ENCODE measurements around the gene OR6V1.

Gene OR6V1

DNA sequence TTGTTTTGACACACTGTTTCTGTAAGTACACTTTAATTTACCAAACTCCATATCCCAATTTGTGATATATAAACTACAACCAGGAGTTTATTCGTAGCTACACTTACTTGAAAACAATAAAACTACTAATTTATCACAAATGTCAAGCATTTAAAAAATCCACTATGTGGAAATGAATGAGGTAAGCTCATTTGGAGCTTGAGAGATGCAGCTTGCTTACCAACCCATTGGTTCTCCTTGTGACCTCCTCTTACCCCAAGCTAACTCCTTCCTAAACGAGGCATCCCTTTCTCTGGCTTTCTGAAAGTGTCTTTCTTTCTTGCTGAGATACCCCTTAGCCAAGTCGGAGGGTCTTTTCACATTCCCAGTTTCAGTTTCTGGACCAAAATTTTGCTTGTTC, 2.5 kb downstream of the OR6V1 start:
- Histone ChIP-seq H2AFZ (ENCODE audit: low read length) (no peak overlapping the region), H3K18ac (ENCODE audit: low read length) (no peak overlapping the region), H3K4me1 (ENCODE audit: control insufficient read depth in 2 of 2, insufficient read depth in 1 of 2, low read depth in 1 of 2, low read length in 2 of 2) (no peaks in the 10 kb centered on the region), H3K9ac (ENCODE audit: low read depth, low read length, poor library complexity) (no peak overlapping the region), H3K4me3 (ENCODE audit: low read length in 2 of 2) (no peak overlapping the region), H2BK5ac (ENCODE audit: low read length) (no peak overlapping the region), H3K27me3 (ENCODE audit: control insufficient read depth in 3 of 3, insufficient read depth in 3 of 3, low read depth in 1 of 3, low read length in 3 of 3) (no peaks in the 10 kb centered on the region), H4K91ac (ENCODE audit: low read depth, low read length, poor library complexity) (no peak overlapping the region), H3K4ac (ENCODE audit: low read length) (no peak overlapping the region), H2BK120ac (ENCODE audit: low read depth, low read length) (no peak overlapping the region), H3K9me3 (replicated peaks in 1 of 2; ENCODE audit: control insufficient read depth in 2 of 2, insufficient read depth in 1 of 2, low read depth in 1 of 2, low read length in 2 of 2) (peaks cover 0 to 3% of the 10 kb centered on the region in 2 donors), H2BK12ac (ENCODE audit: low read length) (no peak overlapping the region), H2BK15ac (ENCODE audit: low read length) (no peak overlapping the region), H3K36me3 (replicated peaks in 1 of 2; ENCODE audit: control insufficient read depth in 2 of 2, insufficient read depth in 2 of 2, low read length in 2 of 2) (no peaks in the 10 kb centered on the region), H3K27ac (replicated peaks; ENCODE audit: low read length) (no peak overlapping the region), H3K23ac (ENCODE audit: low read depth, low read length, poor library complexity) (no peak overlapping the region), H2AK5ac (ENCODE audit: low read depth, low read length) (no peak overlapping the region), H3K14ac (ENCODE audit: low read length) (no peak overlapping the region), H4K8ac (ENCODE audit: low read depth, low read length) (no peak overlapping the region), H3K4me2 (ENCODE audit: insufficient read depth, low read length, poor library complexity, severe bottlenecking) (no peak overlapping the region), H3K79me1 (ENCODE audit: low read depth, low read length) (no peaks in the 10 kb centered on the region)
- WGBS, 2 donors (ENCODE audit: extremely low coverage in 2 of 2, insufficient read length in 2 of 2, insufficient replicate concordance in 1 of 2), result no CpG with 5 or more reads among the region's 3 CpGs
- no peak for DNase-seq (ENCODE audit: low spot score)

DNA sequence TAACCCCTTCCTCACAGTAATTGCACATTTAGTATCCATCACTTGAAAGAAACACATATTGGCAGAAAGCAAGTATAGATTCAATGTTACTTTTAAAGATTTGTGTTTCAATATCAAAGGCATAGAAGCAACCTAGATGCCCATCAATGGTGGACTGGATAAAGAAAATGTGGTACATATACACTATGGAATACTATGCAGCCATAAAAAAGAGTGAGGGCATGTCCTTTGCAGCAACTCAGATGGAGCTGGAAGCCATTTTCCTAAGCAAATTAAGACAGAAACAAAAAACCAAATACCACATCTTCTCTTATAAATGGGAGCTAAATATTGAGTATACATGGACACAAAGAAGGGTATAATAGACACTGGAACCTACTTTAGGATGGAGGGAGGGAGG, 3.6 kb downstream of the OR6V1 start:
- Histone ChIP-seq H3K79me1 (ENCODE audit: low read depth, low read length) (no peaks in the 10 kb centered on the region), H4K91ac (ENCODE audit: low read depth, low read length, poor library complexity) (no peak overlapping the region)
- DNase-seq (ENCODE audit: low spot score), result no peak

DNA sequence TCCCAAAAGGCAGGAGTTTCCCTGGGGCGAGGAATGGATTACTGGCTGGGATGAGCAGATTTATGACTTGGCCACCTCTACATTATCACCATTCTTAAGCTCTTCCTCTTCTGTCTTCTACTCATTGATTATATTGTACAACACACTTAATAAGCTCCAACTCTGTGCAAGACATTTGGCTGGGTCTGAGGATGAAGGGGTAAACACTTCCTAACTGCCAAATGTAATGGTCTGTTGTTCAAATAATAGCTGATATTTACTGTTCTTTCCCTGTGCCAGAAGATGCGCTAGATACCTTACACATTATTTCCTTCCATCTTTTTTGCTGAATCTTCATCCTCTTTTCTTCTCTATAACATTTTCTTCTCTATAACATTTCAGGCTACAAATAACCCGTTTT, 11.6 kb downstream of the OR6V1 start:
- Histone ChIP-seq H2BK15ac (ENCODE audit: low read length) (no peak overlapping the region), H3K27me3 (ENCODE audit: control insufficient read depth in 3 of 3, insufficient read depth in 3 of 3, low read depth in 1 of 3, low read length in 3 of 3) (no peaks in the 10 kb centered on the region), H3K4me2 (ENCODE audit: insufficient read depth, low read length, poor library complexity, severe bottlenecking) (no peak overlapping the region), H3K9me3 (replicated peaks in 1 of 2; ENCODE audit: control insufficient read depth in 2 of 2, insufficient read depth in 1 of 2, low read depth in 1 of 2, low read length in 2 of 2) (peaks cover 0 to 5% of the 10 kb centered on the region in 2 donors), H3K79me1 (ENCODE audit: low read depth, low read length) (no peaks in the 10 kb centered on the region), H2BK120ac (ENCODE audit: low read depth, low read length) (no peak overlapping the region), H4K8ac (ENCODE audit: low read depth, low read length) (no peak overlapping the region), H2AFZ (ENCODE audit: low read length) (no peak overlapping the region), H3K27ac (replicated peaks; ENCODE audit: low read length) (no peak overlapping the region), H3K23ac (ENCODE audit: low read depth, low read length, poor library complexity) (no peak overlapping the region), H3K9ac (ENCODE audit: low read depth, low read length, poor library complexity) (no peak overlapping the region), H3K18ac (ENCODE audit: low read length) (no peak overlapping the region), H2BK12ac (ENCODE audit: low read length) (no peak overlapping the region), H3K4me1 (ENCODE audit: control insufficient read depth in 2 of 2, insufficient read depth in 1 of 2, low read depth in 1 of 2, low read length in 2 of 2) (peaks cover 0 to 2% of the 10 kb centered on the region in 2 donors), H2BK5ac (ENCODE audit: low read length) (no peak overlapping the region), H3K4me3 (ENCODE audit: low read length in 2 of 2) (no peak overlapping the region), H3K36me3 (replicated peaks in 1 of 2; ENCODE audit: control insufficient read depth in 2 of 2, insufficient read depth in 2 of 2, low read length in 2 of 2) (no peaks in the 10 kb centered on the region), H3K14ac (ENCODE audit: low read length) (no peak overlapping the region), H3K4ac (ENCODE audit: low read length) (no peak overlapping the region), H2AK5ac (ENCODE audit: low read depth, low read length) (no peak overlapping the region), H4K91ac (ENCODE audit: low read depth, low read length, poor library complexity) (no peak overlapping the region)
- 100% methylated on average over 1 of the region's 3 CpGs; no CpG with 5 or more reads in 1 of the 2 donors for WGBS, 2 donors (ENCODE audit: extremely low coverage in 2 of 2, insufficient read length in 2 of 2, insufficient replicate concordance in 1 of 2)
- DNase-seq (ENCODE audit: low spot score), result no peak

More for the DNA sequence above, 3.6 kb downstream of the OR6V1 start:
- H2BK5ac ChIP-seq (ENCODE audit: low read length), result no peak overlapping the region
- no peak overlapping the region for H3K27ac ChIP-seq (replicated peaks; ENCODE audit: low read length)
- no peak overlapping the region for H2BK120ac ChIP-seq (ENCODE audit: low read depth, low read length)
- no peak overlapping the region for H3K4ac ChIP-seq (ENCODE audit: low read length)
- no peak overlapping the region for H2AK5ac ChIP-seq (ENCODE audit: low read depth, low read length)
- no peak overlapping the region for H3K18ac ChIP-seq (ENCODE audit: low read length)
- no peak overlapping the region for H3K4me2 ChIP-seq (ENCODE audit: insufficient read depth, low read length, poor library complexity, severe bottlenecking)
- no peak overlapping the region for H2AFZ ChIP-seq (ENCODE audit: low read length)
- peaks cover 0 to 3% of the 10 kb centered on the region in 2 donors for H3K9me3 ChIP-seq (replicated peaks in 1 of 2; ENCODE audit: control insufficient read depth in 2 of 2, insufficient read depth in 1 of 2, low read depth in 1 of 2, low read length in 2 of 2)
- no peaks in the 10 kb centered on the region for H3K27me3 ChIP-seq (ENCODE audit: control insufficient read depth in 3 of 3, insufficient read depth in 3 of 3, low read depth in 1 of 3, low read length in 3 of 3)
- H2BK12ac ChIP-seq (ENCODE audit: low read length), result no peak overlapping the region
- H3K4me1 ChIP-seq (ENCODE audit: control insufficient read depth in 2 of 2, insufficient read depth in 1 of 2, low read depth in 1 of 2, low read length in 2 of 2), result no peaks in the 10 kb centered on the region
- H3K36me3 ChIP-seq (replicated peaks in 1 of 2; ENCODE audit: control insufficient read depth in 2 of 2, insufficient read depth in 2 of 2, low read length in 2 of 2), result no peaks in the 10 kb centered on the region
- H3K23ac ChIP-seq (ENCODE audit: low read depth, low read length, poor library complexity), result no peak overlapping the region
- no peak overlapping the region for H3K4me3 ChIP-seq (ENCODE audit: low read length in 2 of 2)
- H3K9ac ChIP-seq (ENCODE audit: low read depth, low read length, poor library complexity), result no peak overlapping the region
- H3K14ac ChIP-seq (ENCODE audit: low read length), result no peak overlapping the region
- no peak overlapping the region for H2BK15ac ChIP-seq (ENCODE audit: low read length)
- H4K8ac ChIP-seq (ENCODE audit: low read depth, low read length), result no peak overlapping the region

DNA sequence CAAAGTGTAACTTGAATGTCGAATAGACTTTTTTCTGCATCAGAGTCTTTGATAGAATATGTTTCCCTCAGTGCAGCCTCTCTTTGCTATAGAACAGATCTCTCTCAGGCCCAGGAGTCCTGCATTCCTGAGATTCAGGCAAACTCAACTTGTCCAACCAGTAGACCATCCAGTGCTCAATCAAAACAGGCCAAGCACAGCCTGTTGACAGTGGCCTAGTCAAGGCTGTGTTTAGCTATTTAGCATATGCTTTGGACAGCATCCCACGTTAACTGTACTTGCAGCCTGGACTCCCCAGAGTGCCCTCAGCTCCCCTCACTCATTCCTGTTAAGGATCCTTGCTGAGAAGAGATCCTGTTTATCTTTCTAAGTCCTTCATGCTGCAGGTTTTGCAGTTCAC, 16.3 kb downstream of the OR6V1 start:
- no peaks in the 10 kb centered on the region for H3K79me1 ChIP-seq (ENCODE audit: low read depth, low read length)
- H3K14ac ChIP-seq (ENCODE audit: low read length), result no peak overlapping the region
- H3K18ac ChIP-seq (ENCODE audit: low read length), result no peak overlapping the region
- no peak overlapping the region for H3K9ac ChIP-seq (ENCODE audit: low read depth, low read length, poor library complexity)
- no peak for DNase-seq (ENCODE audit: low spot score)
- H2AFZ ChIP-seq (ENCODE audit: low read length), result no peak overlapping the region
- no peak overlapping the region for H3K4ac ChIP-seq (ENCODE audit: low read length)
- H3K23ac ChIP-seq (ENCODE audit: low read depth, low read length, poor library complexity), result no peak overlapping the region
- H3K36me3 ChIP-seq (replicated peaks in 1 of 2; ENCODE audit: control insufficient read depth in 2 of 2, insufficient read depth in 2 of 2, low read length in 2 of 2), result no peaks in the 10 kb centered on the region
- no peaks in the 10 kb centered on the region for H3K27me3 ChIP-seq (ENCODE audit: control insufficient read depth in 3 of 3, insufficient read depth in 3 of 3, low read depth in 1 of 3, low read length in 3 of 3)
- no peak overlapping the region for H3K27ac ChIP-seq (replicated peaks; ENCODE audit: low read length)
- no peak overlapping the region for H4K91ac ChIP-seq (ENCODE audit: low read depth, low read length, poor library complexity)
- no peak overlapping the region for H2BK5ac ChIP-seq (ENCODE audit: low read length)
- H3K9me3 ChIP-seq (replicated peaks in 1 of 2; ENCODE audit: control insufficient read depth in 2 of 2, insufficient read depth in 1 of 2, low read depth in 1 of 2, low read length in 2 of 2), result no peaks in the 10 kb centered on the region
- no peak overlapping the region for H4K8ac ChIP-seq (ENCODE audit: low read depth, low read length)
- H2BK12ac ChIP-seq (ENCODE audit: low read length), result no peak overlapping the region
- peaks cover 0 to 14% of the 10 kb centered on the region in 2 donors for H3K4me1 ChIP-seq (ENCODE audit: control insufficient read depth in 2 of 2, insufficient read depth in 1 of 2, low read depth in 1 of 2, low read length in 2 of 2)
- H3K4me3 ChIP-seq (ENCODE audit: low read length in 2 of 2), result no peak overlapping the region
- no peak overlapping the region for H3K4me2 ChIP-seq (ENCODE audit: insufficient read depth, low read length, poor library complexity, severe bottlenecking)
- H2AK5ac ChIP-seq (ENCODE audit: low read depth, low read length), result no peak overlapping the region
- no peak overlapping the region for H2BK15ac ChIP-seq (ENCODE audit: low read length)
- H2BK120ac ChIP-seq (ENCODE audit: low read depth, low read length), result no peak overlapping the region
- no CpG with 5 or more reads among the region's 2 CpGs for WGBS, 2 donors (ENCODE audit: extremely low coverage in 2 of 2, insufficient read length in 2 of 2, insufficient replicate concordance in 1 of 2)

All from neuronal stem cell (in vitro differentiated cells).